Measurements from ENCODE around the gene SCAI.

DNA sequence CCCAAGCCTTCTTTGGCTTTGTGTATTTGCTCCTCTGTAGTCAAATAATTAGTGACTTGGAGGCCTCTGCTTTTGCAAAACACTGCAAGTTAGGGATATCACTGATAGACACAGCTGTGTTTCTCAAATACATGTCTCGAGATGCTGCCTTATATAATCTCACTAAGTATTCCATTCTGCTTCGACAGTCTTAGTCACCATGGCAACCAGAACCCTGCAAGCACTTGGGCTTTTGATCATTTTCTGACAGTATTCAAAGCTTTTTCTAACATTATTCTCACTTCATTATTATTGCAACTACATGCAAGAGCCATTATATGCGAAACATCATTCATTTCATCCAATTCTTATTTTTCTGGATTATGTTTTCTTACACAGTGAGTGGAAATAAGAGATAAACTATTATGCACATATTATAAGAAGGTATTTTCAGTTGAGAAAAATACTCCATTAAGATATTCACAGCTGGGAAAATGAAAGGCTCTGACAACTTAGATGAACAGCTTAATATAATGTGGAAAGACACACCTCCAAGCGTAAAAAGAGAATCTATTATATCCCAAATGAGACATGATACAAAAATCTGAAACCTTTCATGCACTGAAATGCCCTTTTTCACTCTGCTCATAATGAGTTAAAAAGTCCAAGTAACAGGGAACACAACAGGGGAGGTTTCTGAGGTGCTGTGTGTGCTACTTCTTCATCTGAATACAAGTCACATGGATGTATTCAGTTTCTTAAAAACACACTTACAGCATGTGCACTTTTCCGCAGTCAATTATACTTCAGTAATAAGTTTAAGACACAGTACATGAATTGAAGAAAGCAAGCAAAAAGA is 93.9 kb downstream of the SCAI start:
- TF ChIP-seq SIN3A (IDR thresholded peaks at IDR 0.05; ENCODE audit: borderline replicate concordance, insufficient read depth, low read length) = no peak
- TF ChIP-seq FOXP2 (optimal IDR thresholded peaks at IDR 0.05; ENCODE audit: borderline replicate concordance, extremely low read depth, extremely low read length, insufficient read depth) = no peak
- TF ChIP-seq, protein P1, sequence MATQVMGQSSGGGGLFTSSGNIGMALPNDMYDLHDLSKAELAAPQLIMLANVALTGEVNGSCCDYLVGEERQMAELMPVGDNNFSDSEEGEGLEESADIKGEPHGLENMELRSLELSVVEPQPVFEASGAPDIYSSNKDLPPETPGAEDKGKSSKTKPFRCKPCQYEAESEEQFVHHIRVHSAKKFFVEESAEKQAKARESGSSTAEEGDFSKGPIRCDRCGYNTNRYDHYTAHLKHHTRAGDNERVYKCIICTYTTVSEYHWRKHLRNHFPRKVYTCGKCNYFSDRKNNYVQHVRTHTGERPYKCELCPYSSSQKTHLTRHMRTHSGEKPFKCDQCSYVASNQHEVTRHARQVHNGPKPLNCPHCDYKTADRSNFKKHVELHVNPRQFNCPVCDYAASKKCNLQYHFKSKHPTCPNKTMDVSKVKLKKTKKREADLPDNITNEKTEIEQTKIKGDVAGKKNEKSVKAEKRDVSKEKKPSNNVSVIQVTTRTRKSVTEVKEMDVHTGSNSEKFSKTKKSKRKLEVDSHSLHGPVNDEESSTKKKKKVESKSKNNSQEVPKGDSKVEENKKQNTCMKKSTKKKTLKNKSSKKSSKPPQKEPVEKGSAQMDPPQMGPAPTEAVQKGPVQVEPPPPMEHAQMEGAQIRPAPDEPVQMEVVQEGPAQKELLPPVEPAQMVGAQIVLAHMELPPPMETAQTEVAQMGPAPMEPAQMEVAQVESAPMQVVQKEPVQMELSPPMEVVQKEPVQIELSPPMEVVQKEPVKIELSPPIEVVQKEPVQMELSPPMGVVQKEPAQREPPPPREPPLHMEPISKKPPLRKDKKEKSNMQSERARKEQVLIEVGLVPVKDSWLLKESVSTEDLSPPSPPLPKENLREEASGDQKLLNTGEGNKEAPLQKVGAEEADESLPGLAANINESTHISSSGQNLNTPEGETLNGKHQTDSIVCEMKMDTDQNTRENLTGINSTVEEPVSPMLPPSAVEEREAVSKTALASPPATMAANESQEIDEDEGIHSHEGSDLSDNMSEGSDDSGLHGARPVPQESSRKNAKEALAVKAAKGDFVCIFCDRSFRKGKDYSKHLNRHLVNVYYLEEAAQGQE (IDR thresholded peaks at IDR 0.05; ENCODE audit: insufficient read depth in 1 of 2, low read depth in 2 of 2, low read length in 2 of 2) = no peak
- TF ChIP-seq TAF1 (IDR thresholded peaks at IDR 0.05; ENCODE audit: borderline replicate concordance, insufficient read depth, low read length) = no peak
- TF ChIP-seq POLR2AphosphoS5 (IDR thresholded peaks at IDR 0.05; ENCODE audit: low read depth, low read length) = no peak
